Measurements from ENCODE around the gene CALY.

GRCh38 chr10:133309100-133309719 is 27.5 kb downstream of the CALY start:
- TF ChIP-seq, protein P1, sequence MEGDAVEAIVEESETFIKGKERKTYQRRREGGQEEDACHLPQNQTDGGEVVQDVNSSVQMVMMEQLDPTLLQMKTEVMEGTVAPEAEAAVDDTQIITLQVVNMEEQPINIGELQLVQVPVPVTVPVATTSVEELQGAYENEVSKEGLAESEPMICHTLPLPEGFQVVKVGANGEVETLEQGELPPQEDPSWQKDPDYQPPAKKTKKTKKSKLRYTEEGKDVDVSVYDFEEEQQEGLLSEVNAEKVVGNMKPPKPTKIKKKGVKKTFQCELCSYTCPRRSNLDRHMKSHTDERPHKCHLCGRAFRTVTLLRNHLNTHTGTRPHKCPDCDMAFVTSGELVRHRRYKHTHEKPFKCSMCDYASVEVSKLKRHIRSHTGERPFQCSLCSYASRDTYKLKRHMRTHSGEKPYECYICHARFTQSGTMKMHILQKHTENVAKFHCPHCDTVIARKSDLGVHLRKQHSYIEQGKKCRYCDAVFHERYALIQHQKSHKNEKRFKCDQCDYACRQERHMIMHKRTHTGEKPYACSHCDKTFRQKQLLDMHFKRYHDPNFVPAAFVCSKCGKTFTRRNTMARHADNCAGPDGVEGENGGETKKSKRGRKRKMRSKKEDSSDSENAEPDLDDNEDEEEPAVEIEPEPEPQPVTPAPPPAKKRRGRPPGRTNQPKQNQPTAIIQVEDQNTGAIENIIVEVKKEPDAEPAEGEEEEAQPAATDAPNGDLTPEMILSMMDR (IDR thresholded peaks at IDR 0.05) = peak in 2 of 7 experiments; percentile 9 to 12
- TF ChIP-seq POLR2A (IDR thresholded peaks at IDR 0.05) = peak in 2 of 3 donors; percentile 5 to 17
